GM20431 (cell line): ENCODE measurements around the gene EMILIN1.

Source experiments
- in situ Hi-C: fragments of 300-500 bp; cut with MseI, MboI; formaldehyde crosslinking; loops from one replicate; pipeline ENCODE4 v1.15.0; 2020; ENCODE audit warnings: low sequenced_read_pairs; ENCODE audit not compliant: unreplicated experiment

Gene EMILIN1

DNA sequence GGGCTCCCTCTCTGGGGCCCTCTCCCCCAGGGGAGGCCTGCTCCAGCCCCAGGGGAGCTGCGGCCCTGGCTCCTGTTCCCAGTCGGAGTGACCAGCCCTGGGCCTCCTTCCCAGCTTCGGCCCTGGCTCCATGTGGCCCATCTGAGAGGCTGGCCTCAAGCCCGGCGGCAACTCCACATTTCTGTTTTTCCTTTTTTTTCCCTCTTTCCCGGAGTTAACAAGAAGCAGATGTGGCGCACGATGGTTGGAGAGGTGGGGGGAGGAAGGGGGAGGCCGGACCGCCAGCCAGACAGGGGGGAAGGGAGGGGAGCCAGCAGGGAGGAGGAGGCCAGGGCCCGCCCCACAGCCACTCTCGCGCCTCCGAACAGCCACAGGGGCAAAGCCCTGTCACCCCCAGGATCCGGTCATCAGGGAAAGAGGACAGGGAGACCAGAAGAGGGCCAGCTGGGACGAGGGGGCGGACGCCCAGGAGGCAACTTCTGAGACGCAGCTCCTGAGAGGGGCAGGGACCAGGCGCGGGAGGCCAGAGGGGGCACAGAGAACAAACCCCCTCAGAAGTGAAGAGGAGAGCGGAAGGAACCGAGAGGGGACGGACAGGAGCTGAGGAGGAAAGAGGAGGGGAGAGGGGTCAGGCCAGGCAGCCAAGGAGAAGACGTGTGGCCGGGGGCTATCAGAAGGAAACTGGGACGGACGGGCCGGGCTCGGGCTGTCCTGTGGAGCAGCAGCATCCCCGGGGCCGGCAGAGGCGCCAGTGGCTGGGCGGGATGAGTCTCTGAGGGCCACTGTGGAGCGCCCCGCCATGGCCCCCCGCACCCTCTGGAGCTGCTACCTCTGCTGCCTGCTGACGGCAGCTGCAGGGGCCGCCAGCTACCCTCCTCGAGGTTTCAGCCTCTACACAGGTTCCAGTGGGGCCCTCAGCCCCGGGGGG, at the start of gene EMILIN1:
Gene EMILIN1, plus strand, starts transcription at position 349 of the 928 bp plus-strand sequence. Its CDS starts 451 bp downstream, at position 800.
- in situ Hi-C loops, result no loop called here

DNA sequence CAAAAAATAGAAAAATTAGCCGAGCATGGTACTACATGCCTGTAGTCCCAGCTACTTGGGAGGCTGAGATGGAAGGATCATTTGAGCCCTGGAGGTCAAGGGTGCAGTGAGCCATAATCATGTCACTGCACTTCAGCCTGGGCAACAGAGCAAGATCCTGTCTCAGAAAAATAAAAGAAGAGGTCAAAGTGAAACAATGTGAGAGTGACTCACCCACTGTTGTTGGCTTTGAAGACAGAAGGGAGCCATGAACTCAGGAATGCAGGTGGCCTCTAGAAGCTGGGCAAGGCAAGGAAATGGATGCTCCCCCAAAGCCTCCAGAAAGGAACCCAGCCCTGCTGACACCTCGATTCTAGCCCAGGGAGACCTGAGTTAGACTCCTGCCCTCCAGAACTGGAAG, 49.4 kb upstream of the EMILIN1 start:
- in situ Hi-C loops, result no loop called here

DNA sequence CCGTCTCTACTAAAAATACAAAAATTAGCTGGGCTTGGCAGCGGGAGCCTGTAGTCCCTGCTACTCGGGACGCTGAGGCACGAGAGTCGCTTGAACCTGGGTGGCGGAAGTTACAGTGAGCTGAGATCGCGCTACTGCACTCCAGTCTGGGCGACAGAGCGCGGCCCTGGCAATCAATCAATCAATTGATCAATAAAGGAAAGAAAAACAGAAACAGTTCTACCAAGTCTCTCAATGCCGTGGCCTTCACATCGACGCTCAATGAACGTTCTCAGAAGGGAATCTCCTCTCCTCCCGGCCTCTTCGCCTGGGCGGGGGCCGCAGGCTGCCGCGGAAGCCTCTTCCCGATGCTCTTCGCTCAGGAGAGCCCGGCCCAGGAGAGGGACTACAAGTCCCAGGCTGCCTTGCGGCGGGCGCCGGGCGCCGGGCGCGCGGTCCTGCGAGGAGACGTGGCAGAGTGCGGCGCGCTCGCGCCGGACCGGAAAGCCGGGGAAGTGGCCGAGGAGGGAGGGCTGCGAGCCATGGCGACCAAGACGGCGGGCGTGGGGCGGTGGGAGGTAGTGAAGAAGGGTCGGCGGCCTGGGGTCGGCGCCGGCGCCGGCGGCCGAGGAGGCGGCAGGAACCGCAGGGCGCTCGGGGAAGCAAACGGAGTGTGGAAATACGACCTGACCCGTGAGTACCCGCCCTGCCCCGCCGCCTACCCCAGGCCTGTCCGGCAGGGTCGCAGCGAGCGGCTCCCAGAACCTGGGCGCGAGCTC, 45.7 kb upstream of the EMILIN1 start, which contains the start of gene TMEM214:
Gene TMEM214, plus strand, starts transcription at position 471 of the 758 bp plus-strand sequence. Its CDS starts 51 bp downstream, at position 522.
- in situ Hi-C loops, result no loop called here

DNA sequence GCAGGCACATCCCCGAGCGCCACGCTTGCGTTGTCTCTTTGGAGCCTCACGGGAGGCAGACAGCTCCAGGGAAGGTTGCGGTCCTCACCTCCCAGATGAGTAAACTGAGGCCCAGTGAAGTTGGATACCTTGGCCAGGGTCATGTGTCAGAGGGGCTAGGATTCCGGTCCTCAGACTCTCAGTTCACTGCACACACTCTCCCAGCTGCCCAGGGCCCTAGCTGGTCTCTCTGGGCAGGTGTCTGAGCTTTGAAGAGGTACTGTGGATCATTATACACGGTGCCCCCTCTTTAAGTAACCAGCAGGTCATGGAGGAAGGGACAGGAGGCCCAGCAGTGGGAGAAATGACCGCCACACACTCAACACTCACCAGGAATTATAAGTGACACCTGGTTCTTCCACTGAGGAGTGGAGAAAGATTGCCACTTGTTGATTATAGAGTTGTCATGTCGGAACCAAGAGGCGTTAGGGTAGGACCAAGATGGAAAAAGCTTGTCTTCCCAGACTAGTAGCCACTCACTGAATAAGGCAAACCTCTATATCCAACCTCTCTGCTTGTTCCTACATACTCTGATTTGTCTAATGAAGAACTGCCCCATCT, 45.1 kb upstream of the EMILIN1 start:
- in situ Hi-C loops, result no loop called here

DNA sequence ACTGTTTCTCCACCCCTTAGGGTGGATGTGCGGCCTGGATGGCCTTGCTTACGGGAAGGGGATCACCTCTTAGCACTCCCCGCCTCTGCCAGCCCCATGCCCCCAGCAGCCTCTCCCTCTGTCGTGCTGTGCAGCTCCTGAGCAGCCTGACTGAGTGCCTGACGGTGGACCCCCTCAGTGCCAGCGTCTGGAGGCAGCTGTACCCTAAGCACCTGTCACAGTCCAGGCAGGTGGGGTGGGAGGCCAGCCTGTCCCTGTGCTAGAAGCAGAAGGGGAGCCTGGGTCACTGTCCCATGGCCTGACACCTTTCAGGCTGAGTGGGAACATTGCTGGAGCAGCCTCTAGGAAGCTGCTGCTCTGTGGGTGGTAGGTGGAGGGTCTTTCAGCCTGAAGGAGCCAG, 40.4 kb upstream of the EMILIN1 start:
- in situ Hi-C loops, result no loop called here

DNA sequence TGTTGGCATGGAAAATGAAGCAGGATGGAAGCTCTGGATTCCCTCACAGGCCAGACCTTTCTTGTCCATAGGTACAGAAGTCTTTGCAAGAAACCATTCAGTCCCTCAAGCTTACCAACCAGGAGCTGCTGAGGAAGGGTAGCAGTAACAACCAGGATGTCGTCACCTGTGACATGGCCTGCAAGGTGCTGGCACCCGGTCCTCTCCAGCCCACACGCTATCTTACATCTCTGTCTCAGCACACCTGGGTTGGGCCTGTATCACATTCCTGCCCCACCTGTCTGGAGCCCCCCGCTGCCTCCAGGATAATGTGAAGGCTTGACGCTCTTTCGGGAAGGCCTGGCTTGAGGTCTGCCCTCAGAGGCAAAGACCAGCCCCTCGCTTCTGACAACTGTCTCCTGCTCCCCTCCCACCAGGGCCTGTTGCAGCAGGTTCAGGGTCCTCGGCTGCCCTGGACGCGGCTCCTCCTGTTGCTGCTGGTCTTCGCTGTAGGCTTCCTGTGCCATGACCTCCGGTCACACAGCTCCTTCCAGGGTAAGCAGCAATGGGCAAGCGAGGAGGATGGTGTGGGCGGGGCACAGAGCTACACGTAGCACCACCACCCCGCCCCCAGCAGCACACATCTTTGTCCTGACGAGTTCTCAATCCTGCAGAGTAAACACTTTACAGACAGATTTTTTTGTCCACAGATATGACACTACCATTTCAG, 39.6 kb upstream of the EMILIN1 start:
- in situ Hi-C loops, result no loop called here

DNA sequence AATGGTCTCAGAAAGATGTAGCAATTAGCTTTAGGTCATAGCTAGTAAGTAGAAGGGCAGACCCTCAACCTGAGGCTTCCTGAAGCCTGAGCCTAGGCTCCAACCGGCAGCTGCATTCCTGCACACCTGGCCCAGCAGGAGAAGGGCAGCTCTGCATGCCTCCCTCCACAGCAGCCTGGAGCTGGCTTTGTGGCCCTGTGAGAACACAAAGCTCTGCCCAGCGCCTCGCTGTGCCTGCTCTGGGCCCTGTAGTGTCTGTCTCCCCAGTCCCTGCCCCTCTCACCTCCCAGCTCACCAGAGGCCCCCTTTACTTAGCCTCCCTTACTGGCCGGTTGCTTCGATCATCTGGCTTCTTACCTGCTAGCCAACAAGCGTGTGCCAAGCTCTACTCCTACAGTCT, 39.0 kb upstream of the EMILIN1 start:
- in situ Hi-C loops, result no loop called here

DNA sequence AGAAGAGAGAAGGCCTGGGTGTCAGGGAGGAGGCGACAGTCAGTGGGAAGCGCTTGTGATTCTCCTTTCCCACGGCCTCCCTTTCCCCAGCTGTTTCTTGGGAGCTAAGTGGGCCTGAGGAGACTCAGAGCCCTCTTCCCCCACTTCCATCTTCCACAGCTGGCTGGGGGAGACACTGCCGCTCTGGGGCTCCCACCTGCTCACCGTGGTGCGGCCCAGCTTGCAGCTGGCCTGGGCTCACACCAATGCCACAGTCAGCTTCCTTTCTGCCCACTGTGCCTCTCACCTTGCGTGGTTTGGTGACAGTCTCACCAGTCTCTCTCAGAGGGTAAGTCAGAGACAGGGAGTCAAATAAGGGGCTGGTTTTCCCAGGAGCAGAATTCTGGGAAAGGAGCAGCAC, 38.5 kb upstream of the EMILIN1 start:
- in situ Hi-C loops, result no loop called here

DNA sequence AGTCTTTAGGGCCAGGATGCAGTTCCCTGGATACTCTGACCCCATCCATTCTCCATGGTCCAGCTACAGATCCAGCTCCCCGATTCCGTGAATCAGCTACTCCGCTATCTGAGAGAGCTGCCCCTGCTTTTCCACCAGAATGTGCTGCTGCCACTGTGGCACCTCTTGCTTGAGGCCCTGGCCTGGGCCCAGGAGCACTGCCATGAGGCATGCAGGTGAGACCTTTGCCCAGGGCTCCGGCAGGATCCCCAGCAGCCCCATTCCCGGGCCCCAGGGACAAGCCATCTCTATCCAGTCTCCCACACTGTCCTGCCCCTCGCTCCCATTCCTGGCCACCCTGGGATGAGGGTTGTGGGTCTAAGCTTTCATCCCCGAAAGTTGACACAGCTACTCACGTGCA, 38.1 kb upstream of the EMILIN1 start:
- in situ Hi-C loops, result no loop called here

DNA sequence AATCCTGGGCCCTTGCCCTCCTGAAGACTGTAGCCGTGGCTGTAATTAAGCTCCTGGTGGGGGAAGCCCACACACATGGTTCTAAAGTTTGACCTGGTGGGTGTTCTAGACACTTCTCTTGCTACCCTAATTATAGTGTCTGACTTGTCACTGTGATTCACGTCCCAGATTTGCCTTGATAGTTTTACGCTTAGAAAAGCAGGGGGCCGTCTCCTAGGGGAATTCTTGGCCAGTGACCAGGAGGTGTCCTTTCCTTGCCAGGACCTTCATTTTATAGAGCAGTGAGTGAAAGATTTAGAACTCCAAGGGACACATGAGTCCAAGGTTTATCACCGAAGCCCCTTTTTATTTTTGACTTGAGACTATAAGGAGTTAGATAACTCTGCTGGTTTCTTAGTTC, 36.7 kb upstream of the EMILIN1 start:
- in situ Hi-C loops, result no loop called here

DNA sequence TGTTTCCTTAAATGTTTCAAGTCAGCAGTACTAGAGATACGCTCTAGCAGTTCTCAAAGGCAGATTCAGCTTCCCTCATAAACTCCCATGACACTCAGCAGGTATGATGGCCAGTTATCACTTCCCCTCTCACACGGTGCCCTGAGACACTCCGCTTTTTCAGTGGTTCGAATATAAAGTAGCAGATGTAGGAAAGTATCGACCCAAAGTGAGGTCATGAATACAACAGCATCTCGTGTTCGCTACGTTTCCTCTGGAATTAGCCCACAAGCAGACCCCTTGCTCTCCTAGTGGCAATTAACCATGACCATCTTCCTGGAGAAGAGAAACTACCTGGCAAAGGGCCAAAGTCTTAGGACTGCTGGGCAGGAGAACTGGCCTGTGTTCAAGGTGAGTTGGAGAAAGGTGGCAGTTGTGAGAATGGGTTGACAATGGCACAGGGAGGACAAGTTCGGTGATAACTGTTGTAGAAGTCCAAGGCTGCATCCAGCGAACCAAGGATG, 36.2 kb upstream of the EMILIN1 start:
- in situ Hi-C loops, result no loop called here

DNA sequence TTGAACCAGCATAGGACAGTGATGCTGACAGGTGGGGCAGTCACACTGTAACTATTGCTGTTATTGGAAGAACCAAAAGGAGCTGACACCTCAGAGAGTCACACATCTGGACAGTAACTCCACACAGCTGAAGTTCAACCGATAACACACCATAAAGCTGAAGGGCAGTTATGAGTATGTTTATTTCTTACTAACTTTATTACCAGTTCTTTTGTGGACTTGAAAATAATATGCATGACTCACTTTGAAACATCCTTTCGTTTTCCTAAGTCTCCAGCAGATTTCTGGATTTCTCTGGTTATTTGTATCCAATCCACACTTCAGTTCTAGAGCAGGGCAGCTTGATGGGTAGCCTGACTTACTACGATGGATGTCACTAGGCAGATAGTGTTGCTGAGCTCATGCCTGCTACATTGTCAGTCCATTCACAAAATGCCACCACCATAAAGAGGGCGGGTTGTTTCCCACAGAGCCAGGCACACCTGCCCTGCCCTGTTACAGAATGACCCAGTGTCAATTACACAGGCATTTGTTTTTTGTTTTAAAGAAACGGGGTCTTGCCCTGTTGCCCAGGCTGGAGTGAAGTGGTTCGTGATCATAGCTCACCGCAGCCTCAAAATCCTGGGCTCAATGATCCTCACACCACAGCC, 35.3 kb upstream of the EMILIN1 start:
- in situ Hi-C loops, result no loop called here

DNA sequence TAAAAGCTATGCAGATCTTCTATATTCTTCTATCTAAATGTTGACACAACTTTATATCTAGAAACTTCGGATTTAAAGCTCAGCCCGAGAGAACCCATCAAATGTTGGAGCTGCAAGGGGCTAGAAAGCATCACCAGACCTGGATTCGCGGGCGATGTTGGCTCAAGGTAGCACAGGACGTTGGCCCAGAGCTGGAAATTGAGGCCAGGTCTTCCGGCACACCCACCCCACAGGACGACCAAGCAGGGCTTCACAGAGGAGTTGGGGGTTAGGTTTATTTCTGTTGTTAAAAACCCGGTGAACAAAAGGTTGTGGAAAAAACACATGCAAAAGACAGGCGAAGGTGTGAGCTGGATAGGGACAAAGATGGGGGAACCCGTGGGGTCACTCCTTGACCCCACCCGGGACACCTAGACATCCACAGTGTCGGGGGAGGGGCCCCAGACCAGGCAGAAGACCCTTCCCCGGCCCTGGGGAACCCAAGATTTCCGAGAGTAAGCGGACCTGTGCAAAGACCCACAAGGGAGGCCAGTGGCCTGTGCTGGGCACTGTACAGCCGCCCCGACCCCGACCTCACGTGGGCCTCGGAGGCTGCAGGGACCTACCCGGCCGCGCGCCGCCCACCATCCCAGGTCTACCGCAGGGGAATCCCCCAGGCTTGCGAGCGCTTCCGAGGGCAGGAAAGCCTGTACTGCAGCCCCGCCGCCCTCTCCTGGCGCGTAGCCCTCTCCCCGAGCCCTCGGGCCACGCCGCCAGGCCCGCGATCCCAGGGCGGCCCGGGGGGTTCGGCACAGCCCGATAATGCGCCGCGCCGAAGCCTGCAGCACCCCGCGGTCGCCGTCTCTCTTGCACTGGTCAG, 28.8 kb upstream of the EMILIN1 start:
- in situ Hi-C loops, result no loop called here

DNA sequence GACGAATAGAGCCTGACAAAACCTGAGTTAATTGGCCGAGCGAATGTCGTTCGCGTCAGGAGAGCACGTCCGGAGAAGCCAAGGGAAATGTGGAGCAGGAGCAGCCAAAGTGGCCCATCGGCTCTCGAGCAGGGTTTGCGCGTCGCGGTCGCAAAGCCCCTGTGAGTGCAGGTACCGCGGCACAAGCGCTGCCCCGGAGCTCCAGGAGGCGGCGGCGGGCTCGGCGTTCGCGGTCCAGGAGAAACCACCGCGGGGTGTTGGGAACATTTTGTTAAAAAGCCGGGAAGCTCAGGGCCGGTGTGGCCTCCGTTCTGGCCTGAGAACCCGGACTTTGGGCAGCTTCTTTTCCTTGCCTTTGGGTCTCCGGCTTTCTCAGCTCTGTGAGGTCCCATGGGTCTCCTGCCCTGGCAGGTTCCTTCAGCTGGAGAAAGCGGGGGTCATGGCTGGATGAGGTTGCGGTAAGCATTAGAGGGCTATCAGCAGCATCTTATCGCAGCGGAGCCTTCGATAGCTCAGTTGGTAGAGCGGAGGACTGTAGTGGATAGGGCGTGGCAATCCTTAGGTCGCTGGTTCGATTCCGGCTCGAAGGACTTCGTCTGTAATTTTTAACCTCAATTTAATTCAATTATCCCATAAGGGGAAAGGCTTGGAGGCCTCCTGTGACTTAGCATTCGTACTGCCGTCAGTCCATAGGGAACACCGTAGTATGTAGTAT, 28.0 kb upstream of the EMILIN1 start:
- in situ Hi-C loops, result no loop called here

DNA sequence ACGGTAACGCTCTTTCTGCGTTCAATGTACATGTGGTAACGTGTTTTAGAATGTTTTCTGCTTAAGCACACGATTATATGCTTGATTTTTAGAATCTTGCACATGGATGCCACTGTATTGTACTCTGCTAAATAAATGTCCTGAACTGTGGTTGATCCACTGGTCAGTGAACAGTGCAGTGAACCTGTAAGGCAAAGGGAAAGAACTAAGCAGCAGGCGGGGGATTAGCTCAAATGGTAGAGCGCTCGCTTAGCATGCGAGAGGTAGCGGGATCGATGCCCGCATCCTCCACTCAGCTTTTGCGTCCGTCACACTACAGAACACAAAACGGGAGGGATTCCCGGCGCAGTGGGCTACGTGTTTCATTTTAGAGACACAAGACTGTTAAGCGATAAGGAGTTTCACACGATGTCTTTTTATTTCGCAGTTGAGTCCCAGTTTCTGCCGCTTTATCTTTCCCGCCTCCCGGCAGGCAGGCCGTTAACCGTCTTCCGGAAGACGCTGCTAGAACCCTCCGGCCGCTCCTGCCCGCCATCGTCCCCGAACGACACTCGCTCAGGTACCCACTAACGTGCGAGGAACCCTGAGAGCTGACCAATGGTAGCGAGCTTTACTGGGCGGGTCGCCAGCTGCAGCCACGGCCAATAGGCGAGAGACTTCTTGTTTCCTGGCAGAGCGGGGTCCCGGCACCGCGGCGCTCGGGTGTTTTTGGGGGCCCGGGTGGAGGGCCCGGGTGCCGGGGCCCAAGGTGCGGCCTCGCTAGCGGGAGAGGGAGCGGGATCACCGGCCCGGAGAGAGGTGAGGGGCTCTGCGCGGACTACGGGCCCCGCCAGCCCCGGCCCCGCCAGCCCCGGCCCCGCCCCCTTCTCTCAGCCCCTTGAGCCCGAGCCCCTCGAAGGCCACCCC, 27.2 kb upstream of the EMILIN1 start, which contains the start of gene AGBL5:
Gene AGBL5, plus strand, starts transcription at position 673 of the 906 bp plus-strand sequence. CDS start 1,291 bp downstream, outside the sequence.
- in situ Hi-C loops, result no loop called here

DNA sequence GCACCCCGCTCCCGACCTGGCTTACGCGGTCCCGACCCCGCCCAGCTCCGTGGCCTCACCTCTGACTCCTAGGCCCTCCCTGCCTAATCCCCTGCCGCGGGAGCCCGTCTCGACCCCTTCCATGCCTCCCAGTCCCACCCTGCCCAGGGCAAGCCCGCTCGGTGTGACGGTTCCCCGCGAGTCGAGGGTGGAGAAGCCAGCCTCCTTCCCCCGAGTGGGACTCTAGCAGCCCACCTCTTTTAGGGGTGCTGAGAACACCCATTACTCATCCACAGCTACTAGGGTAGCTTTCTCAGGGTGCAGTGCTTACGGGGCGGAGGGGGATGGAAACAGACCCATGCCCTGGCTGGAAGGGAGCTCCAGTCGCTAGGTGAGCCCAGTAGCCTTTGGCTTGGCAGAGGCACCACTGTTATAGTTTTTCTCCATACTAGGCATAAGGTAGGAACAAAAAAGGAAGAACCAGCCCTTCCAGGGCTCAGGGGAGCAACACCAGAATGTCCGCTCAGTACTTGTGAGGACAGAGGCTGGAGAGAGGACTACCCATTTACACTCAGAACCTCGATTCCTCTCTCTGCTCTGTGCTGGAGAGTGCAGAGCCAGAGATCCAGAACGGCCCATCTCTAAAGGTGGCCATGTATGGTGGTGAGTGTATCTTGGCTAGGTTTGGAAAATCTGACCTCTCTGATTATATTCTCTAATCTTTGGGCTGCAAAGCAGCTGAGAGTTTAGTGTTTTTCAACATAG, 26.3 kb upstream of the EMILIN1 start:
- in situ Hi-C loops, result no loop called here
